BLaER1 (cell line): Measurements from ENCODE around the gene NMD3.
"Not testable (repeated sequence)": the region's sequence is repeated elsewhere in the genome, so short reads cannot be mapped to it uniquely, and the experiment has no call there.

Experiments used
- H3K27ac ChIP-seq: shearing (Covaris generic); formaldehyde crosslinking; 2 replicates; pipeline ENCODE4 v1.8.1; 2022
- H3K27me3 ChIP-seq: shearing (Covaris generic); formaldehyde crosslinking; 2 replicates; pipeline ENCODE4 v1.8.1; 2022
- H3K36me3 ChIP-seq: shearing (Covaris generic); formaldehyde crosslinking; 2 replicates; pipeline ENCODE4 v1.8.1; 2022
- H3K4me1 ChIP-seq: shearing (Covaris generic); formaldehyde crosslinking; 2 replicates; pipeline ENCODE4 v1.8.1; 2022
- H3K4me2 ChIP-seq: shearing (Covaris generic); formaldehyde crosslinking; 2 replicates; pipeline ENCODE4 v1.8.1; 2022
- H3K4me3 ChIP-seq: shearing (Covaris generic); formaldehyde crosslinking; 2 replicates; pipeline ENCODE4 v1.8.1; 2022
- H3K9ac ChIP-seq: shearing (Covaris generic); formaldehyde crosslinking; 2 replicates; pipeline ENCODE4 v1.8.1; 2022
- H3K9me3 ChIP-seq: shearing (Covaris generic); formaldehyde crosslinking; 2 replicates; pipeline ENCODE4 v1.8.1; 2022
- H4K20me1 ChIP-seq: shearing (Covaris generic); formaldehyde crosslinking; 2 replicates; pipeline ENCODE4 v1.8.1; 2022
- Cebpa-rat ChIP-seq: shearing (Covaris generic); IDR thresholded peaks from 2 replicates; pipeline ENCODE4 v1.8.1; 2022

Gene NMD3

DNA sequence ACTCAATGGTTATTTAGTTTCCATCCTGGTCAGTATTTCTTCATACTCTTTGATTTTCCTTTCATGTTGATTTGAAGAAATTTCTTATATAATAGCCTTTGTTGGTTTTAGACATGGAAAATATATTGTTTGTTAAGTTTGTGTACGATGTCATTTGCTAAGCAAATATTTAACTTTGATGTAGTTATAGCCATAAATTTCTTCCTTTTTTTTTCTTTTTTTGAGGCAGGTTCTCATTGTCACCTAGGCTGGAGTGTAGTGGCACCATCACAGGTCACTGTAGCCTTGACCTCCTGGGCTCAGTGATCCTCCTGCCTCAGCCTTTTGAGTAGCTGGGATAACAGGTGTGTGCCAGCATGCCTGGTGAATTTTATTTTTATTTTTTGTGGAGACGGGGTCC lies 51.4 kb downstream of the NMD3 start:
- Histone ChIP-seq H3K4me1 (no peaks in the 10 kb centered on the region), H3K9me3 (peaks cover 5% of the 10 kb centered on the region), H4K20me1 (no peaks in the 10 kb centered on the region), H3K27me3 (no peaks in the 10 kb centered on the region), H3K9ac (no peak overlapping the region), H3K36me3 (peaks cover 17% of the 10 kb centered on the region; the same call in 1 of the 2 replicates), H3K4me3 (no peak overlapping the region), H3K4me2 (no peak overlapping the region), H3K27ac (no peak overlapping the region)
- no peak for TF ChIP-seq Cebpa-rat

- H3K27ac ChIP-seq = no peak overlapping the region
- no peaks in the 10 kb centered on the region for H3K4me1 ChIP-seq
- TF ChIP-seq Cebpa-rat = no peak
- H4K20me1 ChIP-seq = no peaks in the 10 kb centered on the region
- H3K4me2 ChIP-seq = no peak overlapping the region
- H3K9ac ChIP-seq = no peak overlapping the region
- peaks cover 17% of the 10 kb centered on the region for H3K9me3 ChIP-seq
- no peaks in the 10 kb centered on the region for H3K27me3 ChIP-seq
- no peak overlapping the region for H3K4me3 ChIP-seq
- H3K36me3 ChIP-seq = peaks cover 17% of the 10 kb centered on the region; the same call in 1 of the 2 replicates
These were observed 52.6 kb downstream of the NMD3 start for GRCh38 chr3:161273589-161274218.

GRCh38 chr3:161274691-161275298 lies 53.7 kb downstream of the NMD3 start:
- H3K36me3 ChIP-seq = peaks cover 12% of the 10 kb centered on the region; the same call in 1 of the 2 replicates
- H3K27me3 ChIP-seq = no peaks in the 10 kb centered on the region

DNA sequence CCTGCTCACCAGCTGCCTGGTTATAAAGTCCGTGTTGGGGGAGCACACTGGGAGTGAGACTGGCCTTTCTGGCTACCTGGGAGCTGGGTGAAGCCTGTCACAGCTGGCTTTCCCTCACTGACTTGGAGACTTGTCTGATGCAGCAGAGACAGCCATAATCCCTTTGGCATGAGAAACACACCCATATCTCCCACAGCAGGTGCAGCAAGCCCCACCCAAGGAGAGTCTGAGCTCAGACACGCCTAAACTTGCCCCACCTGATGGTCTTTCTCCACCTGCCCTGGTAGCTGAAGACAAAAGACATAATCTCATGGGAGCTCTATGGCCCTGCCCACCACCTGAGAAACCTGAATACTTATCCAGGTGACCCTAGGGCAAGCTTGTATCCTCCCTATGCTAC lies 54.8 kb downstream of the NMD3 start:
- no peak overlapping the region for H3K4me3 ChIP-seq
- no peaks in the 10 kb centered on the region for H3K4me1 ChIP-seq
- TF ChIP-seq Cebpa-rat = no peak
- no peak overlapping the region for H3K4me2 ChIP-seq
- no peaks in the 10 kb centered on the region for H4K20me1 ChIP-seq
- H3K9me3 ChIP-seq = peaks cover 30% of the 10 kb centered on the region
- H3K36me3 ChIP-seq = peaks cover 9% of the 10 kb centered on the region; the same call in 1 of the 2 replicates
- no peaks in the 10 kb centered on the region for H3K27me3 ChIP-seq
- no peak overlapping the region for H3K27ac ChIP-seq
- no peak overlapping the region for H3K9ac ChIP-seq

More at GRCh38 chr3:161274691-161275298, 53.7 kb downstream of the NMD3 start:
- peaks cover 24% of the 10 kb centered on the region for H3K9me3 ChIP-seq
- no peak overlapping the region for H3K9ac ChIP-seq
- H4K20me1 ChIP-seq = no peaks in the 10 kb centered on the region
- H3K4me2 ChIP-seq = no peak overlapping the region
- H3K4me3 ChIP-seq = no peak overlapping the region
- TF ChIP-seq Cebpa-rat = no peak
- H3K4me1 ChIP-seq = no peaks in the 10 kb centered on the region
- H3K27ac ChIP-seq = no peak overlapping the region

GRCh38 chr3:161282387-161282786 lies 61.3 kb downstream of the NMD3 start:
- H3K9me3 ChIP-seq = peaks cover 31% of the 10 kb centered on the region
- not testable (repeated sequence) for H3K4me3 ChIP-seq, H4K20me1 ChIP-seq, H3K4me1 ChIP-seq, H3K4me2 ChIP-seq, H3K27ac ChIP-seq, H3K36me3 ChIP-seq, H3K9ac ChIP-seq, H3K27me3 ChIP-seq

DNA sequence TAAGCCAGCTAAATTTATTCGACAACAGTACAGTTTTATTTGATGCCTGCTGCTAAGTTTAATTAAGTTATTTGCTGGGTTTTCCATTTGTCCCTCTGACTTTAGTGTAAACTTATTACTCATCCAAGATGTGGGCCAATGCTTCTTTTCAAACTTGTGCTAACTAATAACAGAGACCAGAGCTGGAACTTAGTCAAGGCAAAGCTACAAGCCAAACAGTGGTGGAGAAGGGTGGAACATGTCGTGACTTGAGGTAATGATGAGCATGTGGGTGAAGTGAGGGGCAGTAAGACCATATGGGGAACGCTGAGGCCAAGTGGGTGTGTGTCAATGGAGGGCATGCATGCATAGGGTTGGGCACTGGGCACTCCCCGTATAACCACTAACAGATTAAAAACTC lies 63.9 kb downstream of the NMD3 start:
- no peak overlapping the region for H3K9ac ChIP-seq
- H3K4me2 ChIP-seq = no peak overlapping the region
- H3K4me1 ChIP-seq = no peaks in the 10 kb centered on the region
- no peaks in the 10 kb centered on the region for H3K27me3 ChIP-seq
- H3K9me3 ChIP-seq = peaks cover 10% of the 10 kb centered on the region; the same call in 1 of the 2 replicates
- no peak overlapping the region for H3K27ac ChIP-seq
- H4K20me1 ChIP-seq = no peaks in the 10 kb centered on the region
- H3K4me3 ChIP-seq = no peak overlapping the region
- H3K36me3 ChIP-seq = no peaks in the 10 kb centered on the region
- TF ChIP-seq Cebpa-rat = no peak

DNA sequence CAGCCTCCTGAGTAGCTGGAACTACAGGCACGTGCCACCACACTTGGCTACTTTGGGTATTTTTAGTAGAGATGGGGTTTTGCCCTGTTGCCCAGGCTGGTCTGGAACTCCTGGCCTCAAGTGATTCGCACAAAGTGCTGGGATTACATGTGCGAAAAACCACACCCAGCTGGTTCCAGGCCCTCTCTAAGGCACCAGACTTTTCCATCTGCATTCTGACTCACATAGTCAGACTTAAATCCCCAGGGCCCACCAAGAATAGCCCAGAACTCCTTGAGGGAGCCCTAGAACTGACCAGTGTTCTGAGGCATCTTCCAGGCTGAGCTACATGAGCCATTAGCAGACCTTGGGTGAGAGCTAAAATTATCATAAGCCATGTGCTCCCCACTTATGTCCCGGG lies 68.1 kb downstream of the NMD3 start:
- no peak overlapping the region for H3K9ac ChIP-seq
- H3K27ac ChIP-seq = no peak overlapping the region
- no peaks in the 10 kb centered on the region for H3K27me3 ChIP-seq
- no peak overlapping the region for H3K4me3 ChIP-seq
- H3K4me2 ChIP-seq = no peak overlapping the region
- H3K4me1 ChIP-seq = no peaks in the 10 kb centered on the region
- H4K20me1 ChIP-seq = no peaks in the 10 kb centered on the region
- no peaks in the 10 kb centered on the region for H3K36me3 ChIP-seq
- no peak for TF ChIP-seq Cebpa-rat
- H3K9me3 ChIP-seq = peaks cover 4% of the 10 kb centered on the region; the same call in 1 of the 2 replicates

DNA sequence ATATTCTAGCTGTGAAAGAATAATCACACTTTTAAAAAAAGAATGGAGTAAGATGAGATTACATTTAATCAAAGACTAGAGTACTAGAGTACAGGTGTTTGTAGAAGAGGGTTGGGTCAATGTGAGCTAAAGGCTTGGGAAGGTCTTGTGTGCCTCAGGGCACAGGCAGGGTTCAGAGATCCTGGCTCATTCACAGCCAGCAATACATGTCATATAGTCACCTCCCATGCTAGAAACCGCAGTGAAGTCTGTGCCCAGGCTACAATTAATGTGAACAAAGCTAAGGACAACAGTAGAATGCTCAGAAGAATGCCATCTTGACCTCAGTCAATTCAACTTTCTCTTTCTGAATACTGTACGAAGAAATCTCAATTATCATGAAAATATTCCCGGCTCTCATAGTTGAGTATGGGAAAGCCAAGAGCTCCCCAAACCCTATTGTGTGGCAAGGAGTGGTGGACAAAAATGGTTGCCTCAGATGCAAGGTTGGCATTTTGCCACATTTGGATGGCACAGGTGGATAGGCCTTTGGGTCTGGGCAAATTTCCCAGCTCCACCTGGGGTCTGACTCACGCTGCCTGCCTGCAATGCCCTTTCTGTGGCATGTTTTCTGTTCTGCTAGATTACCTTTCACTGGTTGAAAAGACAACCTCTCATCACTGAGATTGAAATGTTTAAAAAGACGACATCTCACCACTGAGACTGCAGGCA lies 70.2 kb downstream of the NMD3 start:
- Histone ChIP-seq H3K27me3 (no peaks in the 10 kb centered on the region), H3K9ac (no peak overlapping the region), H3K27ac (no peak overlapping the region), H3K4me2 (no peak overlapping the region), H4K20me1 (no peaks in the 10 kb centered on the region), H3K36me3 (no peaks in the 10 kb centered on the region), H3K9me3 (peaks cover 2% of the 10 kb centered on the region; the same call in 1 of the 2 replicates), H3K4me3 (no peak overlapping the region), H3K4me1 (peaks cover 5% of the 10 kb centered on the region; the same call in 1 of the 2 replicates)
- TF ChIP-seq Cebpa-rat = no peak

DNA sequence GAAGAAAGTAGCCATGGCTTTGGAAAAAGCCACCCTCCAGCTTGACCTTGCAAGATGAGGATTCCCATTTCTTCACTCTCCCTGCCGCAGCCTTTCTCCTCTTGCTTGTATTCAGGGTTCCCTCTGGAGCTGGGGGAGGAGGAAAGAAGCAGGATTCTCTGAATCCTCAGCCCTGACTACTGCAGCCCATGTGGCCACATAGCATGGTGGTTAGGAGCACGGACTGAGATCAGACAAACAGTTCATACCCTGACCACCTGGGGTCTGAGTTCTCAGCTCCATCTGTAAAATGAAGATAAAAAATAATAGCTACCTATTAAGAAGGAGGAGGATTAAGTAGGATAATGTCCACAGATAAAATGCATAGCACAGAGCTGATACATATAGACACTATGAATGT lies 72.3 kb downstream of the NMD3 start:
- no peak for TF ChIP-seq Cebpa-rat

DNA sequence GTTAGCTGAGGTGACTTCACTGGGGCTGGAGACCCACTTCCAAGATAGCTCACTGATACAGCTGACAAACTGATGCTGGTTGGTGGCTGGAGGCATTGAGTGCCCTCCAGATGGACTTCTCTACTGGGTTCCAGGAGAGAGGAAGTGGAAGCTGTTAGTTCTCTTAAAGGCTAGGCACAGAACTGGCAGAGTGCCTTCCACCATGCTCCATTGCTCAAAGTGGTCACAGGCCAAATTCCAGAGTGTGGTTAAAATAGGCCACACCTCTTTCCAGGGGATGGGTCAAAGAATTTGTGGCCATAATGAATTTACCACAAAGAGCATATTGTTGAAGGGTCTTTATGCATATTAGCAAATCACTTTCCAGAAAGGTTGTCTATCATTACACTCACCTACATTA lies 74.2 kb downstream of the NMD3 start:
- Histone ChIP-seq H3K4me3 (no peak overlapping the region), H3K36me3 (no peaks in the 10 kb centered on the region), H3K4me1 (peaks cover 5% of the 10 kb centered on the region; the same call in 1 of the 2 replicates), H4K20me1 (no peaks in the 10 kb centered on the region), H3K4me2 (no peak overlapping the region), H3K9ac (no peak overlapping the region), H3K27me3 (no peaks in the 10 kb centered on the region), H3K27ac (no peak overlapping the region), H3K9me3 (peaks cover 33% of the 10 kb centered on the region)
- TF ChIP-seq Cebpa-rat = no peak

More for the DNA sequence above, 72.3 kb downstream of the NMD3 start:
- Histone ChIP-seq H3K27ac (no peak overlapping the region), H3K4me3 (no peak overlapping the region), H3K9ac (no peak overlapping the region), H4K20me1 (no peaks in the 10 kb centered on the region), H3K36me3 (no peaks in the 10 kb centered on the region), H3K4me2 (no peak overlapping the region), H3K9me3 (peaks cover 18% of the 10 kb centered on the region), H3K27me3 (no peaks in the 10 kb centered on the region), H3K4me1 (peaks cover 5% of the 10 kb centered on the region; the same call in 1 of the 2 replicates)
